Loucy (cell line): Measurements from ENCODE around the gene TADA1.

Experiments
- H2AFZ ChIP-seq: fragments of 200-600 bp; sonication (generic); 2 replicates; pipeline ENCODE4 v1.6.0; 2016; ENCODE audit warnings: antibody characterized with exemption, mild to moderate bottlenecking, low read length, moderate library complexity
- H3F3A ChIP-seq: fragments of 200-600 bp; 2 replicates; pipeline ENCODE4 v1.6.0; 2016; ENCODE audit warnings: antibody characterized with exemption, low read depth, mild to moderate bottlenecking
- H3K27me3 ChIP-seq: fragments of 200-600 bp; sonication (generic); 2 replicates; pipeline ENCODE4 v1.6.1; 2014; ENCODE audit warnings: low read length, mild to moderate bottlenecking; ENCODE audit not compliant: insufficient read depth, poor library complexity, severe bottlenecking
- H3K36me3 ChIP-seq: fragments of 200-600 bp; sonication (generic); 2 replicates; pipeline ENCODE4 v1.6.1; 2016; ENCODE audit warnings: low read length; ENCODE audit not compliant: insufficient read depth
- H3K4me1 ChIP-seq: fragments of 200-600 bp; sonication (generic); 2 replicates; pipeline ENCODE4 v1.5.1; 2014; ENCODE audit warnings: low read length, mild to moderate bottlenecking; ENCODE audit not compliant: insufficient read depth, poor library complexity, severe bottlenecking
- H3K4me2 ChIP-seq: fragments of 200-600 bp; sonication (generic); 2 replicates; pipeline ENCODE4 v1.6.0; 2014; ENCODE audit warnings: antibody characterized with exemption, low read length, low read depth, mild to moderate bottlenecking; ENCODE audit not compliant: poor library complexity, severe bottlenecking
- H3K4me3 ChIP-seq: fragments of 200-600 bp; sonication (generic); 2 replicates; pipeline ENCODE4 v1.5.1; 2014; ENCODE audit warnings: low read length, mild to moderate bottlenecking, mixed read lengths; ENCODE audit not compliant: poor library complexity, severe bottlenecking
- H3K79me2 ChIP-seq: fragments of 200-600 bp; sonication (generic); 2 replicates; pipeline ENCODE4 v1.6.1; 2014; ENCODE audit warnings: low read length; ENCODE audit not compliant: insufficient read depth
- H3K9ac ChIP-seq: fragments of 200-600 bp; sonication (generic); 2 replicates; pipeline ENCODE4 v1.6.0; 2014; ENCODE audit warnings: mild to moderate bottlenecking, low read depth, low read length, moderate library complexity; ENCODE audit not compliant: poor library complexity, severe bottlenecking
- H3K9me2 ChIP-seq: fragments of 200-600 bp; sonication (generic); replicated peaks from 2 replicates; pipeline ENCODE4 v1.6.1; 2016; ENCODE audit warnings: low read depth, low read length, mixed read lengths
- H3K9me3 ChIP-seq: fragments of 200-600 bp; sonication (generic); 2 replicates; pipeline ENCODE4 v1.6.1; 2014; ENCODE audit warnings: mild to moderate bottlenecking, antibody characterized with exemption, low read length, low read depth; ENCODE audit not compliant: insufficient read depth
- H4K20me1 ChIP-seq: fragments of 200-600 bp; sonication (generic); 2 replicates; pipeline ENCODE4 v1.6.0; 2014; ENCODE audit warnings: antibody characterized with exemption, low read length, mild to moderate bottlenecking; ENCODE audit not compliant: insufficient read depth, poor library complexity, severe bottlenecking
- CTCF ChIP-seq: fragments of 200-600 bp; sonication (generic); conservative IDR thresholded peaks from 2 replicates; pipeline ENCODE4 v1.5.1; 2014; ENCODE audit warnings: mild to moderate bottlenecking, antibody characterized with exemption, low read length
- EZH2phosphoT487 ChIP-seq: fragments of 200-600 bp; IDR thresholded peaks from 2 replicates; pipeline ENCODE4 v1.6.1; 2018; ENCODE audit warnings: antibody characterized with exemption, mild to moderate bottlenecking, moderate library complexity, borderline replicate concordance

Gene TADA1

GRCh38 chr1:166843322-166843721 lies 32.7 kb downstream of the TADA1 start:
- no peaks in the 10 kb centered on the region for H3K9me3 ChIP-seq
- no peak overlapping the region for H2AFZ ChIP-seq
- H4K20me1 ChIP-seq: peaks cover 66% of the 10 kb centered on the region
- H3K9ac ChIP-seq: peak overlapping the region; percentile 34
- no peaks in the 10 kb centered on the region for H3K27me3 ChIP-seq
- peak overlapping the region; percentile 50 for H3K4me2 ChIP-seq
- peak overlapping the region; percentile 24 for H3K4me3 ChIP-seq
- peaks cover 57% of the 10 kb centered on the region for H3K4me1 ChIP-seq
- peaks cover 80% of the 10 kb centered on the region for H3K79me2 ChIP-seq
- TF ChIP-seq EZH2phosphoT487 (no peak), CTCF (no peak)
- H3K9me2 ChIP-seq: no peaks in the 10 kb centered on the region
- peaks cover 65% of the 10 kb centered on the region; the same call in 1 of the 2 replicates for H3K36me3 ChIP-seq
- no peaks in the 10 kb centered on the region for H3F3A ChIP-seq

- Histone ChIP-seq H3K27me3 (no peaks in the 10 kb centered on the region), H3K79me2 (peaks cover 59% of the 10 kb centered on the region), H3K9me2 (no peaks in the 10 kb centered on the region), H3K4me1 (peaks cover 57% of the 10 kb centered on the region), H3K9ac (peak overlapping the region; percentile 74), H2AFZ (no peak overlapping the region; the same call in 1 of the 2 replicates), H3K36me3 (peaks cover 38% of the 10 kb centered on the region; the same call in 1 of the 2 replicates), H3F3A (no peaks in the 10 kb centered on the region), H3K4me2 (peak overlapping the region; percentile 87), H4K20me1 (peaks cover 50% of the 10 kb centered on the region), H3K9me3 (no peaks in the 10 kb centered on the region), H3K4me3 (peak overlapping the region; percentile 83)
- TF ChIP-seq EZH2phosphoT487: no peak
- no peak for TF ChIP-seq CTCF
These were observed 35.5 kb downstream of the TADA1 start for GRCh38 chr1:166840309-166841274.

GRCh38 chr1:166839600-166840308 lies 36.3 kb downstream of the TADA1 start:
- peaks cover 50% of the 10 kb centered on the region for H3K79me2 ChIP-seq
- peak overlapping the region; percentile 87 for H3K4me2 ChIP-seq
- peaks cover 51% of the 10 kb centered on the region for H3K4me1 ChIP-seq
- peak overlapping the region; percentile 42; the same call in 1 of the 2 replicates for H2AFZ ChIP-seq
- peaks cover 42% of the 10 kb centered on the region for H4K20me1 ChIP-seq
- TF ChIP-seq CTCF (peak; percentile 52), EZH2phosphoT487 (no peak)
- peak overlapping the region; percentile 74 for H3K9ac ChIP-seq
- no peaks in the 10 kb centered on the region for H3K9me2 ChIP-seq
- H3K9me3 ChIP-seq: no peaks in the 10 kb centered on the region
- peak overlapping the region; percentile 83 for H3K4me3 ChIP-seq
- no peaks in the 10 kb centered on the region for H3F3A ChIP-seq
- peaks cover 35% of the 10 kb centered on the region; the same call in 1 of the 2 replicates for H3K36me3 ChIP-seq
- H3K27me3 ChIP-seq: no peaks in the 10 kb centered on the region
